DOHH2 (cell line): ENCODE measurements around the gene PLCB2.
A peak's percentile ranks its signal among the peaks of the same experiment; 100 is the strongest.

Source experiments
- H3F3A ChIP-seq: fragments of 200-600 bp; sonication (generic), shearing (Covaris generic); 2 replicates; pipeline ENCODE4 v1.6.0; 2016; ENCODE audit warnings: antibody characterized with exemption, mild to moderate bottlenecking; ENCODE audit not compliant: control insufficient read depth, insufficient read depth
- H3K27ac ChIP-seq: fragments of 200-600 bp; sonication (generic); 2 replicates; pipeline ENCODE4 v1.5.1; 2014; ENCODE audit warnings: low read depth, mild to moderate bottlenecking, low read length, moderate library complexity
- H3K27me3 ChIP-seq: fragments of 200-600 bp; sonication (generic); 2 replicates; pipeline ENCODE4 v1.6.1; 2014; ENCODE audit warnings: mild to moderate bottlenecking, low read length, mixed read lengths; ENCODE audit not compliant: control insufficient read depth
- H3K36me3 ChIP-seq: fragments of 200-600 bp; sonication (generic); 2 replicates; pipeline ENCODE4 v1.6.1; 2014; ENCODE audit warnings: mild to moderate bottlenecking, low read length, moderate library complexity, mixed read lengths; ENCODE audit not compliant: control insufficient read depth
- H3K4me1 ChIP-seq: fragments of 200-600 bp; sonication (generic); 2 replicates; pipeline ENCODE4 v1.6.1; 2014; ENCODE audit warnings: mild to moderate bottlenecking, low read length, mixed read lengths; ENCODE audit not compliant: control insufficient read depth
- H3K4me2 ChIP-seq: fragments of 200-600 bp; sonication (generic); 2 replicates; pipeline ENCODE4 v1.6.0; 2014; ENCODE audit warnings: mild to moderate bottlenecking, low read length, moderate library complexity
- H3K4me3 ChIP-seq: fragments of 200-600 bp; sonication (generic); 2 replicates; pipeline ENCODE4 v1.5.1; 2014; ENCODE audit warnings: mild to moderate bottlenecking, low read length, mixed read lengths
- H3K79me2 ChIP-seq: fragments of 200-600 bp; sonication (generic); 2 replicates; pipeline ENCODE4 v1.6.1; 2014; ENCODE audit warnings: mild to moderate bottlenecking, low read length, mixed read lengths; ENCODE audit not compliant: control insufficient read depth
- H3K9me2 ChIP-seq: fragments of 200-600 bp; sonication (generic); replicated peaks from 2 replicates; pipeline ENCODE4 v1.6.1; 2014; ENCODE audit warnings: mild to moderate bottlenecking, low read length, mixed read lengths; ENCODE audit not compliant: control insufficient read depth
- H3K9me3 ChIP-seq: fragments of 200-600 bp; sonication (generic); 2 replicates; pipeline ENCODE4 v1.6.1; 2014; ENCODE audit warnings: antibody characterized with exemption, low read length, mixed read lengths; ENCODE audit not compliant: control insufficient read depth, insufficient read depth
- H4K20me1 ChIP-seq: fragments of 200-600 bp; sonication (generic); 2 replicates; pipeline ENCODE4 v1.6.0; 2014; ENCODE audit warnings: low read depth, mild to moderate bottlenecking, antibody characterized with exemption, low read length, moderate library complexity; ENCODE audit not compliant: control insufficient read depth, insufficient read depth
- EZH2phosphoT487 ChIP-seq: fragments of 200-600 bp; sonication (generic); IDR thresholded peaks from 2 replicates; pipeline ENCODE4 v1.6.1; 2017; ENCODE audit warnings: borderline replicate concordance, mild to moderate bottlenecking, antibody characterized with exemption, low read length, moderate library complexity, mixed read lengths
- TF ChIP-seq, protein P1 (sequence below): fragments of 200-600 bp; sonication (generic); IDR thresholded peaks from one replicate; pipeline ENCODE4 v1.5.1; 2014; ENCODE audit warnings: antibody characterized with exemption, mild to moderate bottlenecking, low read depth, low read length; ENCODE audit not compliant: poor library complexity, severe bottlenecking

PLCB2 gene

GRCh38 chr15:40276927-40277326 is 30.8 kb downstream of the PLCB2 start:
- Histone ChIP-seq H3K36me3 (no peaks in the 10 kb centered on the region), H3K27ac (no peak overlapping the region), H4K20me1 (no peaks in the 10 kb centered on the region), H3K4me1 (peaks cover 25% of the 10 kb centered on the region), H3K4me3 (peak overlapping the region; percentile 36), H3K4me2 (peak overlapping the region; percentile 58), H3K9me2 (no peaks in the 10 kb centered on the region), H3K79me2 (no peaks in the 10 kb centered on the region), H3K27me3 (peaks cover 23% of the 10 kb centered on the region), H3F3A (no peaks in the 10 kb centered on the region), H3K9me3 (no peaks in the 10 kb centered on the region)
- TF ChIP-seq EZH2phosphoT487 = no peak
- TF ChIP-seq, protein P1, sequence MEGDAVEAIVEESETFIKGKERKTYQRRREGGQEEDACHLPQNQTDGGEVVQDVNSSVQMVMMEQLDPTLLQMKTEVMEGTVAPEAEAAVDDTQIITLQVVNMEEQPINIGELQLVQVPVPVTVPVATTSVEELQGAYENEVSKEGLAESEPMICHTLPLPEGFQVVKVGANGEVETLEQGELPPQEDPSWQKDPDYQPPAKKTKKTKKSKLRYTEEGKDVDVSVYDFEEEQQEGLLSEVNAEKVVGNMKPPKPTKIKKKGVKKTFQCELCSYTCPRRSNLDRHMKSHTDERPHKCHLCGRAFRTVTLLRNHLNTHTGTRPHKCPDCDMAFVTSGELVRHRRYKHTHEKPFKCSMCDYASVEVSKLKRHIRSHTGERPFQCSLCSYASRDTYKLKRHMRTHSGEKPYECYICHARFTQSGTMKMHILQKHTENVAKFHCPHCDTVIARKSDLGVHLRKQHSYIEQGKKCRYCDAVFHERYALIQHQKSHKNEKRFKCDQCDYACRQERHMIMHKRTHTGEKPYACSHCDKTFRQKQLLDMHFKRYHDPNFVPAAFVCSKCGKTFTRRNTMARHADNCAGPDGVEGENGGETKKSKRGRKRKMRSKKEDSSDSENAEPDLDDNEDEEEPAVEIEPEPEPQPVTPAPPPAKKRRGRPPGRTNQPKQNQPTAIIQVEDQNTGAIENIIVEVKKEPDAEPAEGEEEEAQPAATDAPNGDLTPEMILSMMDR = no peak

DNA sequence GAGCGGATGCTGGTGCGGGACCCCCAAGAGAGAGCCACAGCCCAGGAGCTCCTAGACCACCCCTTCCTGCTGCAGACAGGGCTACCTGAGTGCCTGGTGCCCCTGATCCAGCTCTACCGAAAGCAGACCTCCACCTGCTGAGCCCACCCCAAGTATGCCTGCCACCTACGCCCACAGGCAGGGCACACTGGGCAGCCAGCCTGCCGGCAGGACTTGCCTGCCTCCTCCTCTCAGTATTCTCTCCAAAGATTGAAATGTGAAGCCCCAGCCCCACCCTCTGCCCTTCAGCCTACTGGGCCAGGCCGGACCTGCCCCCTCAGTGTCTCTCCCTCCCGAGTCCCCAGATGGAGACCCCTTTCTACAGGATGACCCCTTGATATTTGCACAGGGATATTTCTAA is 31.8 kb downstream of the PLCB2 start:
- H4K20me1 ChIP-seq = no peaks in the 10 kb centered on the region
- no peaks in the 10 kb centered on the region for H3K9me3 ChIP-seq
- H3F3A ChIP-seq = no peaks in the 10 kb centered on the region
- no peaks in the 10 kb centered on the region for H3K79me2 ChIP-seq
- H3K4me2 ChIP-seq = no peak overlapping the region
- H3K9me2 ChIP-seq = no peaks in the 10 kb centered on the region
- H3K4me1 ChIP-seq = peaks cover 25% of the 10 kb centered on the region
- no peak overlapping the region for H3K27ac ChIP-seq
- no peaks in the 10 kb centered on the region for H3K36me3 ChIP-seq
- TF ChIP-seq, protein P1 = no peak
- no peak for TF ChIP-seq EZH2phosphoT487
- peaks cover 23% of the 10 kb centered on the region for H3K27me3 ChIP-seq
- H3K4me3 ChIP-seq = no peak overlapping the region

- H3K4me2 ChIP-seq = no peak overlapping the region
- H3K27ac ChIP-seq = no peak overlapping the region
- TF ChIP-seq EZH2phosphoT487 = no peak
- TF ChIP-seq, protein P1 = no peak
- no peaks in the 10 kb centered on the region for H3K36me3 ChIP-seq
- no peaks in the 10 kb centered on the region for H4K20me1 ChIP-seq
- no peak overlapping the region for H3K4me3 ChIP-seq
- H3K79me2 ChIP-seq = no peaks in the 10 kb centered on the region
- no peaks in the 10 kb centered on the region for H3F3A ChIP-seq
- no peaks in the 10 kb centered on the region for H3K9me3 ChIP-seq
- H3K27me3 ChIP-seq = peaks cover 24% of the 10 kb centered on the region
- H3K4me1 ChIP-seq = peaks cover 25% of the 10 kb centered on the region
- no peaks in the 10 kb centered on the region for H3K9me2 ChIP-seq
Measured at GRCh38 chr15:40275523-40275922, 32.2 kb downstream of the PLCB2 start.
